ENCODE data around the gene TARDBP.

TARDBP gene

DNA sequence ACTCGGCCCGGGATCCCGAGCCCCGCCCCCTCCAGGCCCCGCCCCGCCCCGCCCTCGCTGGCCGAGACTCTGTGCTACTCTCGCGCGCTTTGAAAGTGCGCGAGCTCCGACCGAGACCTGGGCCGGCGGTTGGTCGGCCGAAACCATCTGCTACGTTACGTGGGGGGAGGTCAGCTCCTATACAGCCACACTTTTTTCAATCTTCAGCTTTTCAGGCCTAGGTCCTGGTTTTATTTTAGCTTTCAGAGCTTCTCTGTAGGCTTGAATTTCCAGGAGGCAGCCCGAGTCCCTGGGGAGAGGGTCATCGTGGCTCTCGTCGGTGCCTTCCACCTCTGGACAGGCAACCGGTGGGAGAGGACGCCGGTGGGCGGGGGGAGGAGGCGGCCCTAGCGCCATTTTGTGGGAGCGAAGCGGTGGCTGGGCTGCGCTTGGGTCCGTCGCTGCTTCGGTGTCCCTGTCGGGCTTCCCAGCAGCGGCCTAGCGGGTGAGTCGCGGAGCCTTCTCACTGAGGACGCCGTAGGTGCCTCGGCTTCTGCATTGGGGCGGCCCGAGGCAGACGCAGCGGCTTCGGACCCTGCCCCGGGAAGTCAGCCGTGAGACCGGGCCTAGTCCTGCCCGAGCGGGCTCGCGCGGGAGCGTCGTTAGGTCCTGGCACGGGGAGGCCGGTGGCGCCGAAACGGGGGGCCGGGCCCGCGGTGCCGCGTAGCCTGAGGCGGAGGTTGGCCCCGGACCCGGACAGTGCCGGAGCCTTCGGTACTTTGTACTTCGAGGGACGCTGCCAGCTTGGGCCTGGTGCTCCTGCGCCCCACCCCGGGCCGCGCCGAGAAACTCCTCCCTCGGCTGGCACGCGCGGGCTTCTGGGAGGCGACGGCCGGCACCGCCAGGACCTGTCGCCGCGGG, at the start of gene TARDBP:
Gene TARDBP (plus strand): TSS at position 395 of the 900 bp plus-strand sequence. CDS start 1,074 bp downstream, outside the sequence.
- peak within 1 kb of the TSS; percentile 99 for H3K4me3 ChIP-seq (ENCODE audit: low read depth, low read length)
- DNase-seq (ENCODE audit: low read depth) = peak; percentile 92
- no peak for TF ChIP-seq CTCF (conservative IDR thresholded peaks at IDR 0.05; ENCODE audit: low read depth, low read length)

DNA sequence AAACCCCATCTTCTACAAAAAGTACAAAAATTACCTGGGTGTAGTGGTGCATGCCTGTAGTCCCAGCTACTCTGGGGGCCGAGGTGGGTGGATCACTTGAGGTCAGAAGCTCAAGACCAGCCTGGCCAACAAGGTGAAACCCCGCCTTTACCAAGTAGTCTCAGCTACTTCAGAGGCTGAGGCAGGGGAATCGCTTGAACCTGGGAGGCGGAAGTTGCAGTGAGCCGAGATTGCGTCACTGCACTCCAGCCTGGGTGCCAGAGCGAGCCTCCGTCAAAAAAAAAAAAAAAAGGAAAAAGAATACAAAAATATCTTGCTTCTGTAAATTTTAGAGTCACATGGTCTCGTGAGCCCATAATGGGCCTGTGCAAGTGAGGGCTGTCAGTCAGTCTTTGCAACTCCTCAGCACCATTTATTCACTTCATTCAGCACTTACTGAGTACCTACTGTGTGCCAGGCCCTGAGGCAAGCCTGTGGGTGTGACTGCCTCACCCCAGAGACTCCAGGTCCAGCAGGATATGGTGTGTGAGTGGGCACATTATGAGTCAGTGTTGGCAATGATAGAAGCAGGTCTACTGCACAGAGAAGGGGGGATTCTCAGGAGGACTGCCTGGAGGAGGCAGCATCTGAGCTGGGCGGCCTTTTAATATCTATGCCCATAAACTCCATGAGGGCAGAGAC, 46.8 kb upstream of the TARDBP start:
- TF ChIP-seq CTCF (conservative IDR thresholded peaks at IDR 0.05; ENCODE audit: low read depth, low read length) = no peak
- peak; percentile 19 for DNase-seq (ENCODE audit: low read depth)

DNA sequence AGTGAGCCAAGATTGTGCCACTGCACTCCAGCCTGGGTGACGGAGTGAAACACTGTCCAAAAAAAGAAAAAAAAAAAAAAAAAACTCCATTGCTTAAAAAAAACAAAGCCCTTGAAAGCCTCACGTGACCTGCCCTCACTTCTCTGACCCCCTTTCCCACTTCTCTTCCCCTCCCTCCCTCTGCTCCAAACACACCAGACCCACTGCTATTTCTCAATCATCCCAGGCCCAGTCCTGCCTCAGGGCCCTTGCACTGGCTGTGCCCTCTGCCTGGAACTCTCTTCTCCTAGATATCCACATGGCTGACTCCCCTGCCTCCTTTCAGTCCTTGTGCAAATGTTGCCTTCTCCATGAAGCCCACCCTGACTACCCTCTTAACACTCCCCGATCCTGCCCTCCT, 45.4 kb upstream of the TARDBP start:
- no peak for DNase-seq (ENCODE audit: low read depth)
- no peak overlapping the region for H3K4me3 ChIP-seq (ENCODE audit: low read depth, low read length)
- TF ChIP-seq CTCF (conservative IDR thresholded peaks at IDR 0.05; ENCODE audit: low read depth, low read length) = no peak

More for the DNA sequence above, 46.8 kb upstream of the TARDBP start:
- no peak overlapping the region for H3K4me3 ChIP-seq (ENCODE audit: low read depth, low read length)

GRCh38 chr1:10968411-10968826, 44.0 kb upstream of the TARDBP start:
- TF ChIP-seq CTCF (conservative IDR thresholded peaks at IDR 0.05; ENCODE audit: low read depth, low read length) = no peak
- DNase-seq (ENCODE audit: low read depth) = peak; percentile 10
- H3K4me3 ChIP-seq (ENCODE audit: low read depth, low read length) = peak overlapping the region; percentile 47

- no peak for DNase-seq (ENCODE audit: low read depth)
- H3K4me3 ChIP-seq (ENCODE audit: low read depth, low read length) = no peak overlapping the region
- no peak for TF ChIP-seq CTCF (conservative IDR thresholded peaks at IDR 0.05; ENCODE audit: low read depth, low read length)
Measured at GRCh38 chr1:10969267-10969970, 43.0 kb upstream of the TARDBP start.

GRCh38 chr1:10969971-10970332, 42.5 kb upstream of the TARDBP start:
- TF ChIP-seq CTCF (conservative IDR thresholded peaks at IDR 0.05; ENCODE audit: low read depth, low read length) = no peak
- no peak overlapping the region for H3K4me3 ChIP-seq (ENCODE audit: low read depth, low read length)
- DNase-seq (ENCODE audit: low read depth) = no peak

All from choroid plexus epithelial cell (primary cell).